WTC11 (cell line): Measurements from ENCODE around the gene QSOX2.

Source experiments
- TF ChIP-seq, protein P1 (sequence below): fragments of 200-600 bp; IDR thresholded peaks from 2 replicates; pipeline ENCODE4 v1.8.0; 2022; ENCODE audit warnings: antibody characterized with exemption
- TF ChIP-seq, protein P2 (sequence below): sonication (generic); formaldehyde crosslinking; IDR thresholded peaks from 2 replicates; pipeline ENCODE4 v1.8.0; 2022; ENCODE audit warnings: missing genetic modification reagents
- TF ChIP-seq, protein P3 (sequence below): sonication (generic); formaldehyde crosslinking; conservative IDR thresholded peaks from 2 replicates; pipeline ENCODE4 v1.8.1; 2023; ENCODE audit warnings: mild to moderate bottlenecking, low read depth, missing genetic modification reagents, moderate library complexity
- TF ChIP-seq, protein P4 (sequence below): sonication (generic); formaldehyde crosslinking; IDR thresholded peaks from 2 replicates; pipeline ENCODE4 v1.8.0; 2022; ENCODE audit warnings: mild to moderate bottlenecking, missing genetic modification reagents

DNA sequence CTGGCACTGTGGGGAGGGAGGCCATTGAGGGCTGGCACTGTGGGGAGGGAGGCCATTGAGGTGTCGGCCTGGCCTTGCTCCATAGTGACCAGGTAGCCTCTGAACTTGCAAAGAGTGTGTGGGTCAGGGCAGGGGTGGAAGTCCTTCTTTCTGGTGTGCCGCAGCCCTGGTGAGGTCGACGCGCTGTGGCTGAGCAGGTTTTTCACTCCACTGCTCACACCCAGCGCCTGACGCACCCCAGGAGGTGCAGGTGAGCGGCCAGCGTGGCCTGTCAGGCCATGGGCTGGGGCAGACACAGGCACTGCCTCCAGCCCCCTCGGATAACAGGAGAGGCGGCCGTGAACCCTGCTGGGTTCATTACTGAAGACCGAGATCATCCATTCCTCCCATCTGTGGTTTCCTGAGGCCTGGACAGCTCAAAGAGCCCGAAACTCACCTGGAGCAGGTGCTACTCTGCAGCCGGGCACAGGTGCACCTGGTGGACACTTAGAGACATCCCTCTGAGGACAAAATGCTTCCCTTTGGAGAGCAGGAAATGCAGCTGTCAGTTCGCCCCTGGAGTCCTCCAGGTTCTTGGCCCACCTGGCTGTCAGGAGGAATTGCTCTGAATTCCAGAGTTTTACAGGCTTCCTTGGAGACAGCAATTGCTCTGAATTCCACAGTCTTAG is 73.1 kb downstream of the QSOX2 start:
- TF ChIP-seq, protein P1, sequence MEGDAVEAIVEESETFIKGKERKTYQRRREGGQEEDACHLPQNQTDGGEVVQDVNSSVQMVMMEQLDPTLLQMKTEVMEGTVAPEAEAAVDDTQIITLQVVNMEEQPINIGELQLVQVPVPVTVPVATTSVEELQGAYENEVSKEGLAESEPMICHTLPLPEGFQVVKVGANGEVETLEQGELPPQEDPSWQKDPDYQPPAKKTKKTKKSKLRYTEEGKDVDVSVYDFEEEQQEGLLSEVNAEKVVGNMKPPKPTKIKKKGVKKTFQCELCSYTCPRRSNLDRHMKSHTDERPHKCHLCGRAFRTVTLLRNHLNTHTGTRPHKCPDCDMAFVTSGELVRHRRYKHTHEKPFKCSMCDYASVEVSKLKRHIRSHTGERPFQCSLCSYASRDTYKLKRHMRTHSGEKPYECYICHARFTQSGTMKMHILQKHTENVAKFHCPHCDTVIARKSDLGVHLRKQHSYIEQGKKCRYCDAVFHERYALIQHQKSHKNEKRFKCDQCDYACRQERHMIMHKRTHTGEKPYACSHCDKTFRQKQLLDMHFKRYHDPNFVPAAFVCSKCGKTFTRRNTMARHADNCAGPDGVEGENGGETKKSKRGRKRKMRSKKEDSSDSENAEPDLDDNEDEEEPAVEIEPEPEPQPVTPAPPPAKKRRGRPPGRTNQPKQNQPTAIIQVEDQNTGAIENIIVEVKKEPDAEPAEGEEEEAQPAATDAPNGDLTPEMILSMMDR: no peak
- TF ChIP-seq, protein P2, sequence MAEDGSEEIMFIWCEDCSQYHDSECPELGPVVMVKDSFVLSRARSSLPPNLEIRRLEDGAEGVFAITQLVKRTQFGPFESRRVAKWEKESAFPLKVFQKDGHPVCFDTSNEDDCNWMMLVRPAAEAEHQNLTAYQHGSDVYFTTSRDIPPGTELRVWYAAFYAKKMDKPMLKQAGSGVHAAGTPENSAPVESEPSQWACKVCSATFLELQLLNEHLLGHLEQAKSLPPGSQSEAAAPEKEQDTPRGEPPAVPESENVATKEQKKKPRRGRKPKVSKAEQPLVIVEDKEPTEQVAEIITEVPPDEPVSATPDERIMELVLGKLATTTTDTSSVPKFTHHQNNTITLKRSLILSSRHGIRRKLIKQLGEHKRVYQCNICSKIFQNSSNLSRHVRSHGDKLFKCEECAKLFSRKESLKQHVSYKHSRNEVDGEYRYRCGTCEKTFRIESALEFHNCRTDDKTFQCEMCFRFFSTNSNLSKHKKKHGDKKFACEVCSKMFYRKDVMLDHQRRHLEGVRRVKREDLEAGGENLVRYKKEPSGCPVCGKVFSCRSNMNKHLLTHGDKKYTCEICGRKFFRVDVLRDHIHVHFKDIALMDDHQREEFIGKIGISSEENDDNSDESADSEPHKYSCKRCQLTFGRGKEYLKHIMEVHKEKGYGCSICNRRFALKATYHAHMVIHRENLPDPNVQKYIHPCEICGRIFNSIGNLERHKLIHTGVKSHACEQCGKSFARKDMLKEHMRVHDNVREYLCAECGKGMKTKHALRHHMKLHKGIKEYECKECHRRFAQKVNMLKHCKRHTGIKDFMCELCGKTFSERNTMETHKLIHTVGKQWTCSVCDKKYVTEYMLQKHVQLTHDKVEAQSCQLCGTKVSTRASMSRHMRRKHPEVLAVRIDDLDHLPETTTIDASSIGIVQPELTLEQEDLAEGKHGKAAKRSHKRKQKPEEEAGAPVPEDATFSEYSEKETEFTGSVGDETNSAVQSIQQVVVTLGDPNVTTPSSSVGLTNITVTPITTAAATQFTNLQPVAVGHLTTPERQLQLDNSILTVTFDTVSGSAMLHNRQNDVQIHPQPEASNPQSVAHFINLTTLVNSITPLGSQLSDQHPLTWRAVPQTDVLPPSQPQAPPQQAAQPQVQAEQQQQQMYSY (CRISPR knock-in tag): no peak
- TF ChIP-seq, protein P3, sequence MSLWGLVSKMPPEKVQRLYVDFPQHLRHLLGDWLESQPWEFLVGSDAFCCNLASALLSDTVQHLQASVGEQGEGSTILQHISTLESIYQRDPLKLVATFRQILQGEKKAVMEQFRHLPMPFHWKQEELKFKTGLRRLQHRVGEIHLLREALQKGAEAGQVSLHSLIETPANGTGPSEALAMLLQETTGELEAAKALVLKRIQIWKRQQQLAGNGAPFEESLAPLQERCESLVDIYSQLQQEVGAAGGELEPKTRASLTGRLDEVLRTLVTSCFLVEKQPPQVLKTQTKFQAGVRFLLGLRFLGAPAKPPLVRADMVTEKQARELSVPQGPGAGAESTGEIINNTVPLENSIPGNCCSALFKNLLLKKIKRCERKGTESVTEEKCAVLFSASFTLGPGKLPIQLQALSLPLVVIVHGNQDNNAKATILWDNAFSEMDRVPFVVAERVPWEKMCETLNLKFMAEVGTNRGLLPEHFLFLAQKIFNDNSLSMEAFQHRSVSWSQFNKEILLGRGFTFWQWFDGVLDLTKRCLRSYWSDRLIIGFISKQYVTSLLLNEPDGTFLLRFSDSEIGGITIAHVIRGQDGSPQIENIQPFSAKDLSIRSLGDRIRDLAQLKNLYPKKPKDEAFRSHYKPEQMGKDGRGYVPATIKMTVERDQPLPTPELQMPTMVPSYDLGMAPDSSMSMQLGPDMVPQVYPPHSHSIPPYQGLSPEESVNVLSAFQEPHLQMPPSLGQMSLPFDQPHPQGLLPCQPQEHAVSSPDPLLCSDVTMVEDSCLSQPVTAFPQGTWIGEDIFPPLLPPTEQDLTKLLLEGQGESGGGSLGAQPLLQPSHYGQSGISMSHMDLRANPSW: no peak
- TF ChIP-seq, protein P4, sequence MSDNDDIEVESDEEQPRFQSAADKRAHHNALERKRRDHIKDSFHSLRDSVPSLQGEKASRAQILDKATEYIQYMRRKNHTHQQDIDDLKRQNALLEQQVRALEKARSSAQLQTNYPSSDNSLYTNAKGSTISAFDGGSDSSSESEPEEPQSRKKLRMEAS (CRISPR knock-in tag): no peak
